Measurements from ENCODE around the gene SLC5A2.
"Not testable (repeated sequence)": the region's sequence is repeated elsewhere in the genome, so short reads cannot be mapped to it uniquely, and the experiment has no call there.

The SLC5A2 gene

GRCh38 chr16:31528523-31529107, 45.7 kb downstream of the SLC5A2 start:
- no peak for DNase-seq (ENCODE audit: low read depth in 2 of 2)

GRCh38 chr16:31529108-31529936, 46.4 kb downstream of the SLC5A2 start:
- no peak for DNase-seq (ENCODE audit: low read depth in 2 of 2)

- DNase-seq (ENCODE audit: low read depth in 2 of 2): no peak
Observed at GRCh38 chr16:31529937-31530312, 47.0 kb downstream of the SLC5A2 start.

- DNase-seq (ENCODE audit: low read depth in 2 of 2): no peak
Observed at GRCh38 chr16:31530405-31530804, 47.5 kb downstream of the SLC5A2 start.

GRCh38 chr16:31531096-31531495, 48.2 kb downstream of the SLC5A2 start:
- DNase-seq (ENCODE audit: low read depth in 2 of 2): no peak

GRCh38 chr16:31532120-31532519, 49.2 kb downstream of the SLC5A2 start:
- no peak for DNase-seq (ENCODE audit: low read depth in 2 of 2)

- DNase-seq (ENCODE audit: low read depth in 2 of 2): no peak
Observed at GRCh38 chr16:31532896-31533295, 50.0 kb downstream of the SLC5A2 start.

GRCh38 chr16:31535737-31536136, 52.8 kb downstream of the SLC5A2 start:
- DNase-seq (ENCODE audit: low read depth in 2 of 2): no peak

- DNase-seq (ENCODE audit: low read depth in 2 of 2): no peak
Observed at GRCh38 chr16:31536804-31537361, 54.0 kb downstream of the SLC5A2 start.

- DNase-seq (ENCODE audit: low read depth in 2 of 2): no peak
Observed at GRCh38 chr16:31537362-31538242, 54.7 kb downstream of the SLC5A2 start.

GRCh38 chr16:31538243-31538598, 55.3 kb downstream of the SLC5A2 start:
- DNase-seq (ENCODE audit: low read depth in 2 of 2): not testable (repeated sequence)

- not testable (repeated sequence) for DNase-seq (ENCODE audit: low read depth in 2 of 2)
Observed at GRCh38 chr16:31539762-31540161, 56.8 kb downstream of the SLC5A2 start.

All from stimulated activated CD8-positive, alpha-beta memory T cell treated with anti-CD3 and anti-CD28 coated beads, Interleukin-15, amount 100 ng/mL, for 48 hours (primary cell).